Measurements from ENCODE around the gene STX18.
"Not testable (repeated sequence)": the region's sequence is repeated elsewhere in the genome, so short reads cannot be mapped to it uniquely, and the experiment has no call there.

STX18 gene

DNA sequence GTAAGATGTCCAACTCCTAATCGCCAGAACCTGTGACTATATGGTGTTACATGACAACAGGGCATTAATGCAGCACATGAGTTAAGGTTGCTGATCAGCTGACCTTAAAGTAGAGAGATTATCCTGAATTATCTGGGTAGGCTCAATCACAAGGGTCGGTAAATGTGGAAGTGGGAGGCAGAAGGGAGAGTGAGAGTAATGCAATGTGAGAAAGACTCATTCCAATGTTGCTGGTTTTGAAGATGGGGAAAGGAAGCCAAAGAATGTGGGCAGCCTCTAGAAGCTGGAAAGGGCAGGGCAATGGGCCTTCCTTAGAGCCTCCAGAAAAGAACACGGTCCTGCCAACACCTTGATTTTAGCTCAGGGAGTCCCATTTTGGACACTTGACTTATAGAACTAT is 67.4 kb downstream of the STX18 start:
- Histone ChIP-seq H3K9ac (ENCODE audit: insufficient read length) (no peak overlapping the region), H3K9me3 (ENCODE audit: low read depth, low read length) (no peaks in the 10 kb centered on the region), H3K27ac (no peak overlapping the region), H3K36me3 (ENCODE audit: insufficient read depth, low read length) (peaks cover 7% of the 10 kb centered on the region), H3K4me3 (no peak overlapping the region)
- DNase-seq (ENCODE audit: low read depth, low spot score), result no peak
- no peak for TF ChIP-seq EZH2 (IDR thresholded peaks at IDR 0.05)

DNA sequence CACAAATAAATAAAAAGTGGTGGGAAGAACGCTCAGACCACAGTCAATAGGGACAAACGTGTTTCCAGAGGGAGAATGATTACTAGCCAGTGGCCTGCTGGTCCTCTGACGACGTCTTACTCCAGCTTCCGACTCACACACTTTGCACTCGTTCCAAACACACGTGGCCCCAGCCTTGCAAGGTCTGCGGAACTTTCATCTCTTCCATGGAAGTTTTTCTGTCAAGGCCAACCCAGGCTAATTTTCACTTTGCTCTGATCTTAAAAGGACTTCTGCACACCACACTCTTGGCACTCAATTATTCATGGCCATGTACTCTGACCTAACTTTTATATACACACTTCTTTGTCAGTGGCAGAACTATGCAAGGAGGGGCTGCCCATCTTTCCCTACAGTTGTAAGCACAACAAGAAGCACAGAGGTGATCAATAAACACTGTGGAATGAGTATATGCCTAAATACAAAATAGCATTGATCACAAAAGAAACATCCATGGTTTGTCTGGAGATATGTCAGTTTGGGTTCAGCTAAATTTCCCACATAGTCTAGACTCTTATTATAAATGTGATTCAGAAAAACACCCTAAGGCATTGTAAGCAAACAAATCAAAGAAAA is 69.4 kb downstream of the STX18 start:
- Histone ChIP-seq H3K4me3 (no peak overlapping the region), H3K27ac (no peak overlapping the region), H3K36me3 (ENCODE audit: insufficient read depth, low read length) (peaks cover 18% of the 10 kb centered on the region), H3K9me3 (ENCODE audit: low read depth, low read length) (no peaks in the 10 kb centered on the region), H3K9ac (ENCODE audit: insufficient read length) (no peak overlapping the region)
- TF ChIP-seq FOXP2 (optimal IDR thresholded peaks at IDR 0.05; ENCODE audit: control extremely low read depth, extremely low read length, insufficient read depth), result no peak
- TF ChIP-seq POLR2AphosphoS5 (IDR thresholded peaks at IDR 0.05; ENCODE audit: borderline replicate concordance, low read depth, low read length), result no peak
- no peak for TF ChIP-seq EZH2 (IDR thresholded peaks at IDR 0.05)
- no peak for DNase-seq (ENCODE audit: low read depth, low spot score)

DNA sequence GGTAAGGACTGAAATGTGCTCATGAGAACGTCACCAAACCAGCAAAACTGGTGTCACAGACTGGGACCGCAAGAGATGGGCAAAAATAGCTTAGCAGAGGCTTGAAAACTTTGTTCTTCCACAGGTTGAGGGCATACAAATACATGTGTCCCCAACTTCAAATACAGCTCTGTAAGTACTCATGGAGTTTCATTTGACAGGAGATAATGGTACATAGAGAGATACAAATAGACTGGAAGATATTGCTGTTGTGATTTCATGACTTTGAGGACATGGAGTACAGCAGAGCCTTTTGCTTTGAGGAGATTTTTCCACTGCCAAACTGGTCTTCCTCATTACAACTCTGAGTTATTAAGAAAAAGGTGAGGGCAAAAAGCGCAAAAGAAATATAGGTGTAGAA is 70.7 kb downstream of the STX18 start:
- no peak for TF ChIP-seq POLR2AphosphoS5 (IDR thresholded peaks at IDR 0.05; ENCODE audit: borderline replicate concordance, low read depth, low read length)
- TF ChIP-seq EZH2 (IDR thresholded peaks at IDR 0.05), result no peak
- TF ChIP-seq FOXP2 (optimal IDR thresholded peaks at IDR 0.05; ENCODE audit: control extremely low read depth, extremely low read length, insufficient read depth), result no peak
- H3K27ac ChIP-seq, result no peak overlapping the region
- DNase-seq (ENCODE audit: low read depth, low spot score), result no peak
- peaks cover 30% of the 10 kb centered on the region for H3K36me3 ChIP-seq (ENCODE audit: insufficient read depth, low read length)
- H3K9me3 ChIP-seq (ENCODE audit: low read depth, low read length), result no peaks in the 10 kb centered on the region
- no peak overlapping the region for H3K4me3 ChIP-seq
- H3K9ac ChIP-seq (ENCODE audit: insufficient read length), result no peak overlapping the region

DNA sequence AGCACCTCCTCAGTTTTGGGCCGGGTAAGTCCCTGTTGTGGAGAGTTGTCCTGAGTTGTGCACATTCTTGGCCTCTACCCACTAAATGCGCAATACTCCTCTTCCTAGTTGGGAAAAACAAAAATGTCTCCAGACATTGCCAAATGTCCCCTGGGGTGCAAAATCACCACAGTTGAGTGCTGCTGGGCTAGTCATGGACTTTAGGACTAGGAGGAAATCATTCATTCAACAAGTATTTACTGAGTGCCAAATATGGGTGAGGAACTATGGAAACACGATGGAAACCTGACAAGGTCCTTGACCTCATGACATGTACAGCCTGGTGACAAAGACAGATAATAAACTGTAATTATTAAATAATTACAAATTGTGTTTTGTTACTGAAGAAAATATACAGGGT is 71.6 kb downstream of the STX18 start:
- no peak for DNase-seq (ENCODE audit: low read depth, low spot score)
- H3K27ac ChIP-seq, result no peak overlapping the region
- H3K9ac ChIP-seq (ENCODE audit: insufficient read length), result no peak overlapping the region
- H3K36me3 ChIP-seq (ENCODE audit: insufficient read depth, low read length), result peaks cover 39% of the 10 kb centered on the region
- H3K4me3 ChIP-seq, result no peak overlapping the region
- TF ChIP-seq POLR2AphosphoS5 (IDR thresholded peaks at IDR 0.05; ENCODE audit: borderline replicate concordance, low read depth, low read length) (no peak), EZH2 (IDR thresholded peaks at IDR 0.05) (no peak), FOXP2 (optimal IDR thresholded peaks at IDR 0.05; ENCODE audit: control extremely low read depth, extremely low read length, insufficient read depth) (no peak)
- H3K9me3 ChIP-seq (ENCODE audit: low read depth, low read length), result no peaks in the 10 kb centered on the region

DNA sequence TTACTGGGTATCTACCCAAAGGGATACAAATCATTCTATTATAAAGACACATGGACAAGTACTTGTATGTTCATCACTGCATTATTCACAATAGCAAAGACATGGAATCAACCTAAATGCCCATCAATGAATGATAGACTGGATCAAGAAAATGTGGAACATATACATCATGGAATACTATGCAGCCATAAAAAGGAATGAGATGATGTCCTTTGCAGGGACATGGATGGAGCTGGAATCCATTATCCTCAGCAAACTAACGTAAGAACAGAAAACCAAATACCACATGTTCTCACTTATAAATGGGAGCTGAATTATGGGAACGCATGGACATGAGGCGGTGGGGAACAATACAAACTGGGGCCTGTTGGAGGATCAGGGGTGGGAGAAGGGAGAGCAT is 76.6 kb downstream of the STX18 start:
- H3K27ac ChIP-seq; H3K9ac ChIP-seq (ENCODE audit: insufficient read length); DNase-seq (ENCODE audit: low read depth, low spot score); H3K9me3 ChIP-seq (ENCODE audit: low read depth, low read length); H3K4me3 ChIP-seq: not testable (repeated sequence)
- peaks cover 34% of the 10 kb centered on the region for H3K36me3 ChIP-seq (ENCODE audit: insufficient read depth, low read length)

DNA sequence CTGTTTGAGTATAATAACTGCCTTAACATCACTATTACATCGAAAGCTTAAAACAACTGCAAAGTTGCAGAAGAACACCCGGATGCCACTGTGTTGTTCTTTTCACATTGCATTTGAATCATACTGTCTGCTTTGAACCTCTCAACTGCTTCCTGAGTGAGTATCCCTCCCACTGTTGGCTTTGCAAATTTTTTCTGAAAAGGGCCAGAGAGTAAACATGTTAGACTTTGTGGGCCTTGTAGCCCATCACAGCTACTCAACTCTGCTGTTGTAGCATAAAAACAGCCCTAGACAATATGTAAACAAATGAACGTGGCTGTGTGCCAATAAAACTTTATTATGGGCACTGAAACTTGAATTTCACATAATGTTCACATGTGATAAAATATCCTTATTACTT is 78.9 kb downstream of the STX18 start:
- H3K27ac ChIP-seq, result no peak overlapping the region
- H3K9ac ChIP-seq (ENCODE audit: insufficient read length), result no peak overlapping the region
- H3K36me3 ChIP-seq (ENCODE audit: insufficient read depth, low read length), result peaks cover 21% of the 10 kb centered on the region
- DNase-seq (ENCODE audit: low read depth, low spot score), result no peak
- TF ChIP-seq FOXP2 (optimal IDR thresholded peaks at IDR 0.05; ENCODE audit: control extremely low read depth, extremely low read length, insufficient read depth) (no peak), EZH2 (IDR thresholded peaks at IDR 0.05) (no peak), POLR2AphosphoS5 (IDR thresholded peaks at IDR 0.05; ENCODE audit: borderline replicate concordance, low read depth, low read length) (no peak)
- H3K4me3 ChIP-seq, result no peak overlapping the region
- no peaks in the 10 kb centered on the region for H3K9me3 ChIP-seq (ENCODE audit: low read depth, low read length)

DNA sequence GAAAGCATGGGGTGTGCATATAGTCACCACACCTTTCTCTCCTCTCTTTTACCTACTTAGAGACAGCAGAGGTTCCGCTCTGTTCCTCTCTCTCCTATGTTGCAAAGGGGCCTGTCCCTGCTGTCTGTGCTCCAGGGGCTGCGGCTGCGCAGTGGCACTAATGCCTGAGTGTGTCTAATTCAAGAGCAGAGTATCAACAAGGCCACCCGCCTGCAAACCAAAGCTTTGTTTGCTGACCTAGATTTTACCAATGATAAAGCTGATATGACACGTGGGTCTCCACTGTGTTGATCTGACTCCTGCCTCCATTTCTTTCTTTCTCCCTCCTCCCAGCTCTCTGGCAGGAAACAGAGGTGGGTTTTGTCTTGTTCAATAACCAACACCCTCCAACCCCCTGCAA is 80.0 kb downstream of the STX18 start:
- H3K9me3 ChIP-seq (ENCODE audit: low read depth, low read length), result no peaks in the 10 kb centered on the region
- no peak for DNase-seq (ENCODE audit: low read depth, low spot score)
- no peak for TF ChIP-seq FOXP2 (optimal IDR thresholded peaks at IDR 0.05; ENCODE audit: control extremely low read depth, extremely low read length, insufficient read depth)
- no peak for TF ChIP-seq POLR2AphosphoS5 (IDR thresholded peaks at IDR 0.05; ENCODE audit: borderline replicate concordance, low read depth, low read length)
- no peak for TF ChIP-seq EZH2 (IDR thresholded peaks at IDR 0.05)
- no peak overlapping the region for H3K4me3 ChIP-seq
- H3K27ac ChIP-seq, result no peak overlapping the region
- no peak overlapping the region for H3K9ac ChIP-seq (ENCODE audit: insufficient read length)
- H3K36me3 ChIP-seq (ENCODE audit: insufficient read depth, low read length), result peaks cover 20% of the 10 kb centered on the region

DNA sequence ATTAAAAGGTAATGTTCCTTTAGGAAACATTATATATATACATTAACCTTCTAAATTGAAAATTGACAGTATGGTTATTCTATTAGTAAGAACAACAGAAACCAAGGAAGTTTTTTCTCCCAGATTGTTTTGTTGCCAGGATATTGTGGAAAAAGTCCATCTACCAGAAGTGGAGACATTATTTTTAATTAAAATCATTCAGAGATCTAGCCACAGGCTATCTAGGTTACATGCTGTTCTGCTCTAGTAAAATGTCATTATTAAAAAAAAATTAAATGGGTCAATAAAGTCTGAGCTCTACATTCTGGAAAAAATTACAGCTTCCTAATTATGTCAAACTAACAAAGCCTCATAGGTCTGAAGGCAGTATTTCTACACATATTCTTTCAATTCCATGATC is 80.7 kb downstream of the STX18 start:
- no peak overlapping the region for H3K9ac ChIP-seq (ENCODE audit: insufficient read length)
- peaks cover 19% of the 10 kb centered on the region; the same call in 1 of the 2 replicates for H3K36me3 ChIP-seq (ENCODE audit: insufficient read depth, low read length)
- TF ChIP-seq POLR2AphosphoS5 (IDR thresholded peaks at IDR 0.05; ENCODE audit: borderline replicate concordance, low read depth, low read length), result no peak
- TF ChIP-seq EZH2 (IDR thresholded peaks at IDR 0.05), result no peak
- TF ChIP-seq FOXP2 (optimal IDR thresholded peaks at IDR 0.05; ENCODE audit: control extremely low read depth, extremely low read length, insufficient read depth), result no peak
- DNase-seq (ENCODE audit: low read depth, low spot score), result no peak
- H3K27ac ChIP-seq, result no peak overlapping the region
- H3K9me3 ChIP-seq (ENCODE audit: low read depth, low read length), result no peaks in the 10 kb centered on the region
- no peak overlapping the region for H3K4me3 ChIP-seq

DNA sequence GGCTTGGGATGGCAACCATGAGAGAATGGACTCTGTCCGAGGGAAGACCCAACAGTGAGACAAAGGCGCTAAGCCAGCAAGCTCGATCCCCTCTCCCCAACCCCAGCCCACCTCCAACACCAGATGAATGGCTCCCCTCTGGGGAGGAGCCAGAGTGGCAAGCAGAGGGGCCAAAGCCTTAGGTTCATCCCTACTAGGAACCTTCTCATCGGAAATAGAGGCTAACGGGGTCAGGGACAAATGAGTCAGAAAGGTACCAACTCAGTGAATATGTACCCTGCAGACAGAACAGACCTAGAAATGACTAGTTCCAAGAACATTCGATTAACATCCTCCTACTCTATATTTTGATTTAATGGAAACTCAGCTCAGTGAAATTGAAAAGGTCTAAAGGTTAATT is 81.1 kb downstream of the STX18 start:
- H3K9me3 ChIP-seq (ENCODE audit: low read depth, low read length), result no peaks in the 10 kb centered on the region
- peaks cover 14% of the 10 kb centered on the region; the same call in 1 of the 2 replicates for H3K36me3 ChIP-seq (ENCODE audit: insufficient read depth, low read length)
- H3K9ac ChIP-seq (ENCODE audit: insufficient read length), result no peak overlapping the region
- no peak for TF ChIP-seq POLR2AphosphoS5 (IDR thresholded peaks at IDR 0.05; ENCODE audit: borderline replicate concordance, low read depth, low read length)
- no peak for TF ChIP-seq FOXP2 (optimal IDR thresholded peaks at IDR 0.05; ENCODE audit: control extremely low read depth, extremely low read length, insufficient read depth)
- no peak for TF ChIP-seq EZH2 (IDR thresholded peaks at IDR 0.05)
- DNase-seq (ENCODE audit: low read depth, low spot score), result no peak
- no peak overlapping the region for H3K27ac ChIP-seq
- H3K4me3 ChIP-seq, result no peak overlapping the region
